ENCODE measurements around the gene DAD1.

GRCh38 chr14:22526744-22527143, 62.3 kb downstream of the DAD1 start:
- TF ChIP-seq POLR2A (IDR thresholded peaks at IDR 0.05) (no peak), POLR2AphosphoS5 (IDR thresholded peaks at IDR 0.05) (no peak), EP300 (IDR thresholded peaks at IDR 0.05) (no peak)
- TF ChIP-seq, protein P1, sequence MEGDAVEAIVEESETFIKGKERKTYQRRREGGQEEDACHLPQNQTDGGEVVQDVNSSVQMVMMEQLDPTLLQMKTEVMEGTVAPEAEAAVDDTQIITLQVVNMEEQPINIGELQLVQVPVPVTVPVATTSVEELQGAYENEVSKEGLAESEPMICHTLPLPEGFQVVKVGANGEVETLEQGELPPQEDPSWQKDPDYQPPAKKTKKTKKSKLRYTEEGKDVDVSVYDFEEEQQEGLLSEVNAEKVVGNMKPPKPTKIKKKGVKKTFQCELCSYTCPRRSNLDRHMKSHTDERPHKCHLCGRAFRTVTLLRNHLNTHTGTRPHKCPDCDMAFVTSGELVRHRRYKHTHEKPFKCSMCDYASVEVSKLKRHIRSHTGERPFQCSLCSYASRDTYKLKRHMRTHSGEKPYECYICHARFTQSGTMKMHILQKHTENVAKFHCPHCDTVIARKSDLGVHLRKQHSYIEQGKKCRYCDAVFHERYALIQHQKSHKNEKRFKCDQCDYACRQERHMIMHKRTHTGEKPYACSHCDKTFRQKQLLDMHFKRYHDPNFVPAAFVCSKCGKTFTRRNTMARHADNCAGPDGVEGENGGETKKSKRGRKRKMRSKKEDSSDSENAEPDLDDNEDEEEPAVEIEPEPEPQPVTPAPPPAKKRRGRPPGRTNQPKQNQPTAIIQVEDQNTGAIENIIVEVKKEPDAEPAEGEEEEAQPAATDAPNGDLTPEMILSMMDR (IDR thresholded peaks at IDR 0.05) = no peak

Data from sigmoid colon (tissue), 4 donors.